A204.1 (cell line): Measurements from ENCODE around the gene ACR.

ENCODE experiments used
- FAIRE-seq: peaks from 2 replicates; lab custom pipeline; 2012; peaks lifted over from hg19 to GRCh38; lab: Jason Lieb, UNC

ACR gene

DNA sequence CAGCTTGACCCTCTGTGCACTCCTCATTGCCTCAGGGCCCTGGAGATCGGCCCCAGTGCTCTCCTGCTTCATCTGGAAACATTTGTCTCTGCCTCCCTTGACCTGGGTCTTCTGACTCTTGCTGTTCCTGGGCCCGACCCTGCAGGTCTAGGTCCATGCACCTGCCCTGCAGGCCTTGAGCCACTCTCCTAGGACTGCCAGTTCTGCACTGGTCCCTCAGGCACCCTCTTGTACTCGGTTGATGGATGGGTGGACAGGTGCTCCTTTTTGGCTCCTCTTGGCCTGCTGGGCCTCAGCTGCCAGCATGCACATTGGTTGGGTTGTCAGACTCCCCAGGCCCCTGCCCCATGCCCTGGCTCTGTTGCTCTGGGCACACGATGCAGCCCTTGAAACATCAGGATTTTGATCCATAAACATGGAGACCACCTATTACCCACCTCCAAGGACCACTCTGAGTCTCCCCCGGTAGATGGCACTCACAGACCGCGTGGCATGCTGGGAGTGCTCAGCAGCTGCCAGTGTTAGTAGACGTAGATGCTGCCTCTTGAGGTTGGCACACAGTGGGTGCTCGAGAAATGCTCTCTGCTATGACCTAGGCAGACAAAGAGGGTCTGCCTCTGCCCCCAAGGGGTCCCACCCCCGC is 20.2 kb upstream of the ACR start:
- no peak for FAIRE-seq

GRCh38 chr22:50718352-50718709 is 19.7 kb upstream of the ACR start:
- FAIRE-seq, result no peak

GRCh38 chr22:50719814-50720300 is 18.1 kb upstream of the ACR start:
- FAIRE-seq, result no peak

DNA sequence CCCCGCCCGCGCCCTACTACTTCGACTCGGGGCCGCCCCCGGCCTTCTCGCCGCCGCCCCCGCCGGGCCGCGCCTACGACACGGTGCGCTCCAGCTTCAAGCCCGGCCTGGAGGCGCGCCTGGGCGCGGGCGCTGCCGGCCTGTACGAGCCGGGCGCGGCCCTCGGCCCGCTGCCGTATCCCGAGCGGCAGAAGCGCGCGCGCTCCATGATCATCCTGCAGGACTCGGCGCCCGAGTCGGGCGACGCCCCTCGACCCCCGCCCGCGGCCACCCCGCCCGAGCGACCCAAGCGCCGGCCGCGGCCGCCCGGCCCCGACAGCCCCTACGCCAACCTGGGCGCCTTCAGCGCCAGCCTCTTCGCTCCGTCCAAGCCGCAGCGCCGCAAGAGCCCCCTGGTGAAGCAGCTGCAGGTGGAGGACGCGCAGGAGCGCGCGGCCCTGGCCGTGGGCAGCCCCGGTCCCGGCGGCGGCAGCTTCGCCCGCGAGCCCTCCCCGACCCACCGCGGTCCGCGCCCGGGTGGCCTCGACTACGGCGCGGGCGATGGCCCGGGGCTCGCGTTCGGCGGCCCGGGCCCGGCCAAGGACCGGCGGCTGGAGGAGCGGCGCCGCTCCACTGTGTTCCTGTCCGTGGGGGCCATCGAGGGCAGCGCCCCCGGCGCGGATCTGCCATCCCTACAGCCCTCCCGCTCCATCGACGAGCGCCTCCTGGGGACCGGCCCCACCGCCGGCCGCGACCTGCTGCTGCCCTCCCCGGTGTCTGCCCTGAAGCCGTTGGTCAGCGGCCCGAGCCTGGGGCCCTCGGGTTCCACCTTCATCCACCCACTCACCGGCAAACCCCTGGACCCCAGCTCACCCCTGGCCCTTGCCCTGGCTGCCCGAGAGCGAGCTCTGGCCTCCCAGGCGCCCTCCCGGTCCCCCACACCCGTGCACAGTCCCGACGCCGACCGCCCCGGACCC is 17.4 kb upstream of the ACR start:
- no peak for FAIRE-seq

GRCh38 chr22:50721257-50721844 is 16.7 kb upstream of the ACR start:
- no peak for FAIRE-seq

- FAIRE-seq, result no peak
Measured at GRCh38 chr22:50722048-50722701, 15.8 kb upstream of the ACR start.

GRCh38 chr22:50722716-50723428 is 15.1 kb upstream of the ACR start:
- no peak for FAIRE-seq

DNA sequence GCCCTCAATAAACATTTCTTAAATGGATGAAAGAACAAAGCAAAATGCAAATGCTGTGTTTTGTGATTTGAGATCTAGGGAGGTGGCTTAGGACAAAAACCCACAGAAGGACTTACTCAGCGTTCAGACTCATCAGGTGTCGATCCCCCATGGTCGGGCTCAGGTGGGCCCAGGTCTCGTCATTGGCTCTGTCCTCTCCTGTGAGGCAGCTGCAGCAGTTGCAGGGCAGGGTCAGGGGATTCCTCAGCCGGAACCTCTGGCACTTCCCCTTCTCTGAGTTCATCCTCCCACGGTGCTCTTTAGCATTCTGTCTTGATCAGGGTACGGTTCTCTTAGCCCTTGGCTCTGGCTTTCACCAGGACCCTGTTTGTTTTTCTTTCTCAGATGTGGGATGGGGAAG is 14.0 kb upstream of the ACR start:
- no peak for FAIRE-seq

DNA sequence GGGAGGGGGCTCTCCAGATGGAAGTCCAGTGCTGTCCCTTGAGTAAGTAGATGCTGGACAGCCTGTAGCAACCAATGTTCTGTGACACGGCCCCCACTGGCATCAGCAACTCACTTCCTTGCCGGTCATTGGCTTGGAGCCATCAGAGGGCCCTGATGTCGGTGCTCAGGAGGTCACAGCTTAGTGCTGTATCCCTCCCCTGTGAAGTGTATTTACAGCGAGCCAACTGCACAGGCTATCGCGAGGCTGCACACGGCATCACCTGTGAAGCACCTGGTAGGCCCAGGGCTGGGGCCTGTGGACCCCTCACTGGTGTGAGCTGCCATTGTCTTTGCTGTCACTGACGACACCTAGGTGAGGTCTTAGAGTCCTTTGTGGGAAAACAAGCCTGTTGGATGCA is 13.4 kb upstream of the ACR start:
- FAIRE-seq, result no peak

GRCh38 chr22:50725597-50725996 is 12.4 kb upstream of the ACR start:
- no peak for FAIRE-seq

DNA sequence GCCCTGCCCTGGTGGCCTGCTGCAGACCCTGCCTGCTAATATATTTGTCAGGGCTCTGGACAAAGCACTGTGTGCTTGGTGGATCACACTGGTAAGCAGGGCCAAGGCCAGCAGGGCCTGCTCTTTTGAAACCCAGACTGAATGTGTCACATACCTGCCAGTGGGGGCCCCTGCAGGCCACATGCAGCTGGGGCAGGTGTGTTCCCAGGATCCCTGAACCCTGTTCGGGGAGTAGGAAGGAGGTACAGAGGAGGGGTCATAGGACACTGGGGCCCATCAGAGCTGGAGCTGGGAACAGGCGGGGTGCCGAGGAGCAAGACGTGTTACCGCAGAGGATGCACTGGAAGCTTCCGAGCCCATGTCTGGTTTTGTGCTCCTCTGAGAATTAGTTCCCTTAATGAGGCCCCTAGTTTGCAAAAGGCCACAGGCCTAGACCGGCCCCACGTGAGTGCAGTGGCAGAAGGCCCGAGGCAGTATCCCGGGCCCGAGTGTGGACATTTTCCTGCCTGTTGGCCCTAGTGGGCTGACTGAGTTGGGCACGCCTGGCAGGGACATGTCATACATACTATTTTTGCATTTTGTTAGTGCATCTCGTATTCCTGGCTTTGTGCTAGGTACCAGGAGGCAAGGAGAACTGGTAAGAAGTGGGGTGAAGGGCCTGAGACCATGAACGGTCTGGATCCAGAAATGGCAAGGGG is 11.2 kb upstream of the ACR start:
- no peak for FAIRE-seq

GRCh38 chr22:50727678-50728522 is 10.1 kb upstream of the ACR start:
- no peak for FAIRE-seq

DNA sequence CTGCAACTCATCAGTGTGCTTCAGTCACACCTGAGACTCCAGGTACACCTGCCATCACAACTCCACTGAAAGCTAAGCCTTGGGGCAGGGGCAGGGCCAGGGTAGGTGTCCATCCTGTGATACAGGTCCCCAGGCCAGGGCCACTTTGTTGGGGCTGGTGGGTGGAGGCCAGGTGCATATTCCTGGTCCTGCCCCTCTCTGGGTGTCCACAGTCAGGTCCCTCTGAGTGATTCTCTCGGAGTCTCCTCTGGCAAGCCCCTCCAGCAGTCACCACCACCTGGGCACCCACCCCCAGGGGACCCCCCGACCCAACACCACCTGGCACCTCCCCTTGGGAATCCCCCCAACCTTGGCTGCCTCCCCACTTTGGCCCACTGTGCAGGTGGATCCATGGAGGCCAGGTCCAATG is 9.5 kb upstream of the ACR start:
- no peak for FAIRE-seq

DNA sequence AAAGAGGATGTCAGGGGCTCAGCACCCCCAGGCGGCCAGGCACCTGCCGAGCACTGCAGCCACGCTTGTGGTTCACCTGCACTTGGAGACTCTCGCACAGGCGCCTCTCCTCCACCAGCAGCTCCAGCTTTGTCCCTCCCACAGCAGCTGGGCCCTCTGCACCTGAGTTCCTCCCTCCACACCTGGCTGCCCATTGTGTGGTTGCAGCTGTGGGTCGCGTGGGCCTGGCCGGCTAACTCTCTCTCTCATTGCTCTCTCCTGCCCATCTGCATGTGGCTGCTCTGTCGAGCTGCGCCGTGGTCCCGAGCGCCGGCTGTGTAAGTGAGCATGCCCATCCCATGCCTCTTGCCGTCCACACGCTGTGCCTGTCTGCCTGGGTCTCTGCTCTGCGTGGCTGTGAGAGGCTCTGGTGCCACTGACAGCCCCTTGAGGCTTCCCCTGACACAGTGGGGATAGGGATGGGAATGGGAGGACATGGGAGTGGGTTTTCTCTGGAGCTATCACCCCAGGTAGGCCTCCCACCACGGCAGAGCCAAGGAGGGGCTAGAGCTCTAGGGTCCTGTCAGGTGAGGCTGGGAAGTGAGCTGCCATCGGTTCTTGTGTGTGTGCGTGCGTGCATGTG is 8.5 kb upstream of the ACR start:
- no peak for FAIRE-seq

GRCh38 chr22:50730013-50730891 is 7.8 kb upstream of the ACR start:
- no peak for FAIRE-seq

DNA sequence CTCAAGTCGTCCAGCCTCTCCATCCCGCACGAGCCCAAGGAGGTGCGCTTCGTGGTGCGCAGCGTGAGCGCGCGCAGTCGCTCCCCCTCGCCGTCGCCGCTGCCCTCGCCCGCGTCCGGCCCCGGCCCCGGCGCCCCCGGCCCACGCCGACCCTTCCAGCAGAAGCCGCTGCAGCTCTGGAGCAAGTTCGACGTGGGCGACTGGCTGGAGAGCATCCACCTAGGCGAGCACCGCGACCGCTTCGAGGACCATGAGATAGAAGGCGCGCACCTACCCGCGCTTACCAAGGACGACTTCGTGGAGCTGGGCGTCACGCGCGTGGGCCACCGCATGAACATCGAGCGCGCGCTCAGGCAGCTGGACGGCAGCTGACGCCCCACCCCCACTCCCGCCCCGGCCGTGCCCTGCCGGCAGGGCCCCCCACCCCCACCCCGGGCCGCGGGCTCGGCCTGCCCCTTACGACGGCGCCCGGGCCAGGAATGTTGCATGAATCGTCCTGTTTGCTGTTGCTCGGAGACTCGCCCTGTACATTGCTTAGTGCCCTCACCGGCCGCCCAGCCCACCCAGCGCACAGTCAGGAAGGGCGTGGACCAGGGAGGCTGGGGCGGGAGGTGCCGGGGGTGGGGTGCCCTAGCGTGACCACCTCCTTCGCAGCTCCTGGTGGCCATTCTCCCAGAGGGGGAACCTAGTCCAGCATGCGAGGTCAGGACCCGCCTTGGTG is 6.9 kb upstream of the ACR start:
- FAIRE-seq, result no peak

GRCh38 chr22:50731811-50732624 is 6.0 kb upstream of the ACR start:
- FAIRE-seq, result no peak
